DND-41 (cell line): ENCODE measurements around the gene WDTC1.

Source experiments
- ATAC-seq: fragments of 200-7000 bp; cut with Tn5 transposase; 3 replicates; pipeline ENCODE4 v1.9.1; 2021; ENCODE audit warnings: low read depth; ENCODE audit not compliant: insufficient read depth
- DNase-seq: peaks from one replicate; pipeline ENCODE4 v3.0.0-alpha.2; 2020
- H2AFZ ChIP-seq: 2 replicates; pipeline ENCODE4 v1.6.0; 2012; ENCODE audit warnings: low read depth, low read length
- H3K27ac ChIP-seq: 2 replicates; pipeline ENCODE4 v1.5.1; 2012; ENCODE audit warnings: low read length, inconsistent platforms
- H3K27me3 ChIP-seq: fragments of 200-600 bp; sonication (generic); 2 replicates; pipeline ENCODE4 v1.6.0; 2012; ENCODE audit warnings: low read length, mild to moderate bottlenecking, inconsistent platforms; ENCODE audit not compliant: insufficient read depth, poor library complexity
- H3K36me3 ChIP-seq: 2 replicates; pipeline ENCODE4 v1.5.1; 2012; ENCODE audit warnings: low read length, inconsistent platforms; ENCODE audit not compliant: insufficient read depth
- H3K4me1 ChIP-seq: 2 replicates; pipeline ENCODE4 v1.5.1; 2012; ENCODE audit warnings: mild to moderate bottlenecking, low read length; ENCODE audit not compliant: insufficient read depth
- H3K4me2 ChIP-seq: 2 replicates; pipeline ENCODE4 v1.6.0; 2012; ENCODE audit warnings: mild to moderate bottlenecking, moderate library complexity, low read length, inconsistent platforms; ENCODE audit not compliant: insufficient read depth
- H3K4me3 ChIP-seq, 2 experiments: fragments of 200-600 bp in 1 of 2; shearing (Covaris generic) in 1 of 2; 2 replicates each; pipeline ENCODE4 v1.5.1; 2012 to 2016; ENCODE audit warnings: inconsistent platforms in 2 of 2, low read length in 2 of 2, mild to moderate bottlenecking in 2 of 2, low read depth in 1 of 2, moderate library complexity in 1 of 2
- H3K79me2 ChIP-seq: 2 replicates; pipeline ENCODE4 v1.6.0; 2012; ENCODE audit warnings: low read length, inconsistent platforms; ENCODE audit not compliant: insufficient read depth
- H3K9ac ChIP-seq: 2 replicates; pipeline ENCODE4 v1.6.0; 2012; ENCODE audit warnings: low read depth, mild to moderate bottlenecking, inconsistent platforms, low read length, moderate library complexity
- H3K9me3 ChIP-seq: 2 replicates; pipeline ENCODE4 v1.5.1; 2012; ENCODE audit warnings: low read length, moderate library complexity, mild to moderate bottlenecking, inconsistent platforms; ENCODE audit not compliant: insufficient read depth, severe bottlenecking
- H4K20me1 ChIP-seq: 2 replicates; pipeline ENCODE4 v1.6.0; 2012; ENCODE audit warnings: low read length; ENCODE audit not compliant: insufficient read depth
- CTCF ChIP-seq: IDR thresholded peaks from 2 replicates; pipeline ENCODE4 v1.5.1; 2012; ENCODE audit warnings: borderline replicate concordance, low read length, moderate library complexity, mild to moderate bottlenecking; ENCODE audit not compliant: poor library complexity, severe bottlenecking; ENCODE audit errors: extremely low read depth
- EZH2 ChIP-seq: IDR thresholded peaks from 3 replicates; pipeline ENCODE4 v1.6.1; 2012; ENCODE audit warnings: borderline replicate concordance, low read depth, mild to moderate bottlenecking, moderate library complexity, low read length, inconsistent platforms; ENCODE audit not compliant: severe bottlenecking

Gene WDTC1

GRCh38 chr1:27333717-27334279 is 99.4 kb downstream of the WDTC1 start:
- no peak for TF ChIP-seq EZH2
- no peak for TF ChIP-seq CTCF
- DNase-seq (no peak), ATAC-seq (no peak)
- Histone ChIP-seq H3K36me3 (peaks cover 75% of the 10 kb centered on the region), H3K27me3 (no peaks in the 10 kb centered on the region), H3K9ac (no peak overlapping the region), H3K79me2 (peaks cover 9% of the 10 kb centered on the region), H3K4me2 (no peak overlapping the region), H3K4me3 (no peak overlapping the region), H2AFZ (no peak overlapping the region), H3K9me3 (no peaks in the 10 kb centered on the region), H3K4me1 (no peaks in the 10 kb centered on the region), H4K20me1 (peaks cover 23% of the 10 kb centered on the region), H3K27ac (no peak overlapping the region)

- H2AFZ ChIP-seq: no peak overlapping the region
- TF ChIP-seq CTCF (no peak), EZH2 (no peak)
- no peak overlapping the region for H3K9ac ChIP-seq
- no peak for ATAC-seq
- H3K27ac ChIP-seq: no peak overlapping the region
- no peak for DNase-seq
- H3K9me3 ChIP-seq: no peaks in the 10 kb centered on the region
- no peak overlapping the region for H3K4me3 ChIP-seq
- peaks cover 17% of the 10 kb centered on the region for H4K20me1 ChIP-seq
- no peaks in the 10 kb centered on the region for H3K27me3 ChIP-seq
- H3K36me3 ChIP-seq: peaks cover 65% of the 10 kb centered on the region
- no peaks in the 10 kb centered on the region for H3K4me1 ChIP-seq
- H3K4me2 ChIP-seq: no peak overlapping the region
- H3K79me2 ChIP-seq: no peaks in the 10 kb centered on the region
Observed at GRCh38 chr1:27335506-27336422, 101.3 kb downstream of the WDTC1 start.

- no peak for DNase-seq
- no peaks in the 10 kb centered on the region for H3K9me3 ChIP-seq
- TF ChIP-seq EZH2 (no peak), CTCF (no peak)
- H3K27me3 ChIP-seq: no peaks in the 10 kb centered on the region
- no peak overlapping the region for H3K4me2 ChIP-seq
- H3K4me1 ChIP-seq: no peaks in the 10 kb centered on the region
- peaks cover 14% of the 10 kb centered on the region for H4K20me1 ChIP-seq
- H3K4me3 ChIP-seq: no peak overlapping the region
- no peak overlapping the region for H3K9ac ChIP-seq
- no peak overlapping the region for H2AFZ ChIP-seq
- no peak for ATAC-seq
- H3K36me3 ChIP-seq: peaks cover 55% of the 10 kb centered on the region
- no peaks in the 10 kb centered on the region for H3K79me2 ChIP-seq
- H3K27ac ChIP-seq: no peak overlapping the region
Observed at GRCh38 chr1:27336756-27337155, 102.3 kb downstream of the WDTC1 start.
